GM18517 (cell line): ENCODE data around the gene ATP8A2.
"Not testable (repeated sequence)": the region's sequence is repeated elsewhere in the genome, so short reads cannot be mapped to it uniquely, and the experiment has no call there.

Source experiments
- ATAC-seq: cut with Tn5 transposase; IDR thresholded peaks from one replicate; pipeline ENCODE4 v1.9.1; 2021; ENCODE audit warnings: mild to moderate bottlenecking, moderate library complexity; ENCODE audit not compliant: unreplicated experiment

Gene ATP8A2

GRCh38 chr13:25457566-25457965, 85.8 kb downstream of the ATP8A2 start:
- no peak for ATAC-seq

DNA sequence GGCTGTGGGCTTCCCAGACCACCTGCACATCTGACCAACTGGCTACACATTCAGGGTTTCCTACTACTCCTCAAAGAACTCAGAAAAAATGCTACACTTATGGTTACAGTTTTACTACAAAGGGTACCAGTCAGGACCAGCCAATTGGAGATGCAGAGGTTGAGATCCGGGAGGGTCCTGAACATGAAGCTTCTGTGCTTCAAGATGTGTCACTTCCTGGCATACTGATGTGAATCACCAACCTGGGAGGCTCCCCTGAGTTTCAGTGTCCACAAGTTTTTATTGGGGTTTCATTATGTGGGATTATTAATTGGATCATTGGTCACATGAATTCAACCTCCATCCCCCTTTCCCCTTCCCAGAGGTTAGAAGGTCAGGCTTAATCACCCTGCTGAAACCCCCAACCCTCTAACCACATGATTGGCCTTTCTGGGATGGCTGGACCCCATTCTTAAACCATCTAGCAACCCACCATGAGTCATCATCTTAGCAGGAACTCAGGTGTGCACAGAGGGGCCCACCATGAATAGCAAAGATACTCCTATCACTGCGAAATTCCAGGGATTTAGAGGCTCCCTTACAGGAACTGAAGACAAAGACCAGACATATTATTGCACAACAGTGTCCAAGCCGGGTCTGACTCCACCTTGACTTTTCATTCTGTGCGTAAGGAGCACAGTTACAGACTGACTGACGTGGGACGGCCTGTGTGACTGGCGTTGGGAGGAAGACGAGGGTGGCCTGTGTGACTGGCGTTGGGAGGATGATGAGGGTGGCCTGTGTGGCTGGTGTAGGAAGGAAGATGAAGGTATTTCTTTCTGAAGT, 90.7 kb downstream of the ATP8A2 start:
- no peak for ATAC-seq

GRCh38 chr13:25463496-25463895, 91.7 kb downstream of the ATP8A2 start:
- no peak for ATAC-seq

DNA sequence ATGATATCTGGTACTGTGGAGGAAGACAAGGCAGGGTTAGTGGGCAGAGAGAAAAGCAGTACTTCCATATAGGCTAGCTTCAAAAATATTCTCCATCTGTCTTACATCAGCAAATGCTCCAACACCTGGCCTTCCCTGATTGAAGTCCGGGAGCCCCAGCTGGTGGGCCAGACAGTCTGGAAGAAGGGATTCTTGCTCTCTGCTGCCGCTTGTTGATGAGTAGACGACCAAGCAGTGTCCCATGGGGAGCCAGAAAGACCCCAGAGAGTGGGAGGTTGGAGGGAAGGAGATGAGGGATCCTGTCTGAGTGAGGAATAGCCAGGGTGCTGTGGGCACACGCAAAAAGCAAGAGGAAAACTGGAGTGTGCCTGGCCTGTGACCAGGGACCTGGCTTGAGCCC, 95.1 kb downstream of the ATP8A2 start:
- no peak for ATAC-seq

DNA sequence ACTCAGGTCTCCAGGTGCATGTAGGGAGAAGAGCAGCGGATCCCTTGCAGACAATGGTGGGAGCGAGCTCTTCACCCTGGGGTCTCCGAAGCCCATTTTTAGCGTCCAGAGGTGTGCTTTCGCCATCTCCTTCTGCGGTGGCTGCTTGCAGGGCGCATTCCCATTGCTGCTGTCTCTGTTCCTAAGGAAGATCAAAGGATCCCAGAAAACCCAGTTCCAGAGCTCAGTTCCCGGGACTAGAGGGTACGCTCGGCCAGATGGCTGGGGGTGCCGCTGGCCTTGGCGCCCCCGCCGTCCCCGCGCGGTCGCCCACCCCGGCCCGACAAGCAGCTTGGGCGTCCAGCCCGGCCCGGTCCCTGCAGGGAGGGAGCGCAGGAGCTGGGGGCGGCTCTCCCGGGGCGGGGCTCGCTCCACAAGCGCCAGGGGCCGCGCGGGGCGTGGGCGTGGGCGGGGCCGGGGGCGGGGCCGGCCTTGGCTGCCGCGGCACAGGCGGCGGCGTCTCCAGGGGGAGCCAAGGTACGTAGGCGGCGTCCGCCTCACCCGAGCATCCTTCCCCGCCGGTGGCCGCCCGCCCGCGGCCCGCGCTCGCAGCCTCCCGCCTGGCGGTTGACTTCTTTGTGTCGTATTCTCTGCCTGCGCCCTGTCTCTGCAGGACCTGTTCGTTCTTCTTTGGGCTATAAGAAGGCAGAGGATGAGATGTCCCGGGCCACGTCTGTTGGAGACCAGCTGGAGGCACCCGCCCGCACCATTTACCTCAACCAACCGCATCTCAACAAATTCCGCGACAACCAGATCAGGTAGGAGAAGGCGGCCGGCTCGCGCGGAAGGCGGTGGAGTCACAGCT, 96.8 kb downstream of the ATP8A2 start:
- no peak for ATAC-seq

- no peak for ATAC-seq
Measured at GRCh38 chr13:25469169-25469525, 97.4 kb downstream of the ATP8A2 start.

DNA sequence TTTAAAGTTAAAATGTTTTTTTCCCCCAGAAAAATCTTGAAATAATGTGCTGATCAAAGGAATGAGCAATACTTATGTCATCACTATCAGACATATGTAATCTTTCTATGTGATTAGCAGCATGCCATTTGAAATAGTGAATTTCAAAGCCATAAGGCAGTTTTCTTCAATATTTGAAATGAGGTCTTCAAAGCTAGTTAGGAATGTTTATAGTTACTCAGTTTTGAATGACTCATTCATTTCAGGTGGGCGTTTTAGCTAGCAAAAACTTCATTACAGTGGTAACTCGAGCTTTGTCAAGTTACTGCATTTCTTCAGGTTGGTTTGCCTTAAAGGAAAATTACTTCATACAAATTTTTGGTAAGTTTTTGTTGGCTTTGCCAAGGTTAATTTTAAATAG, 102.1 kb downstream of the ATP8A2 start:
- ATAC-seq, result no peak

DNA sequence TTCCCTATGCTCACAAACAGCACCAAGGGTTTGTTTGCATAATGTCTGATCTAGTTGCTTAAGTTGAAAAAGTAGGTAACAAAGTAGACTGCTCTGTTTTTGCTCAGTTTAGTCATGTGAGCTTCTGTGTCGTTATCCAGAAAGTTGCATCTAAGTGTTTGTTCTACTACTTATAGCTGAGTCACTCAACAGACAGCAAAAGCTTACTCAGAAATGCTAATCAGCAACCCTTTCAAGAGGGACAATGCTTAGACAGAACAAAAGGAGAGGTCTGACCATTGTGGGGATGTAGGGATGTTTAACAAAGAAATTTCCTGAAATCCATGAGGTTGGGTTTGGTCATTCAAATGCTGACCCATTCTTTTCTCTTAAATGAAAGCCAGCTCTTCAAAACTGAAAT, 106.4 kb downstream of the ATP8A2 start:
- ATAC-seq, result no peak

DNA sequence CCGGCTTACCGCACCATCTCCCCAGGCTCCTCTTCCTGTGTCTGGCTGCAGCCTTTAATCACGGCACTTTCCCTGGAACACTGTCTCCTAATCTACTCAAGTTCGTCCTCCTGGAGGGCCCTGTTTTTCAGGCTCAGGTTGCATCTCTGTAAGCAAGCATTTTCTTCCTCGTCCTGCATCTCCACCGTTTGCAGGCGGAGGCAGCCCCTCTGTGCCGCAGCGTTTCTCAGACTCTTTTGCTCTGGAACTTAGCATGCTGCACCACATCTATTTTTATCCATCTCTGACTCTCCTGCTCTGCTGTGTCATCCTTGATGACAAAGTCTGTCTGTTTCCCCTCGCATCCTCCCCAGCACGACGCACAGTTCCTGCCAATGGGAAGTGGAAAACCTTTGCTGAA, 117.5 kb downstream of the ATP8A2 start:
- no peak for ATAC-seq

- ATAC-seq, result no peak
Measured at GRCh38 chr13:25490236-25490635, 118.5 kb downstream of the ATP8A2 start.

DNA sequence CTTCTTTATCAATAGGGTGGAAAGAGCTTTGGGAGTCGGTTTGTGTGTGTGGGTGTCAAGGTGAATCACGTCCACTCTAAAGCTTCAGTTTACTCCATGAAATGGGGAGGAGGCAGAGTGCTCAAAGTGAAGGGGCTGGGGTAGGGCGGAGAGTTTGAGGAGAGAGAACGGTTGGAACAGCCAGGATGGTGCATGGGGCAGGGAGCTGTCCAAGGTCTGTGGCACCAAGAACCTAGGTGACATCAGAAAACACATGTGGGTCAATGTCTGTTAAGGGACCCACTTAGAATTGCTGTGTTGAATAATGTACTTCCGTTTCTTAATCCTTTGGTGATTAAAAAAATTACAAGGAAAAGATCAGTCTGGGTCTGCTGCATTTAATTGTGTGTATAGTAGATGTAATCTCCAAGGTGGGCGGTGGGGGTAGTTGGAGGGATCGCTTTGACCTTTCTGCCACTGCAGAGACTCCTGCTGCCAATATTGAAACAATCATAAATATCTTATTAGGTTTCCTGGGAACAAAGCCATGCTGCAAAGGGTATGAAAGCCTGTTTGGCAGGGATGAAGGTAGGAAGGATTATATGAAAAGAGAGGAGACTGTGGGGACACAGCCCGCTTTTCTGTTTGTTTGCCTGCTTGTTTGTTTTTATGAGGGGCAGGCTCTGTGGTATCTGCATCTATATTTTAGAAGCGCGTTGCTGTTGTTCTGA, 122.3 kb downstream of the ATP8A2 start:
- no peak for ATAC-seq

DNA sequence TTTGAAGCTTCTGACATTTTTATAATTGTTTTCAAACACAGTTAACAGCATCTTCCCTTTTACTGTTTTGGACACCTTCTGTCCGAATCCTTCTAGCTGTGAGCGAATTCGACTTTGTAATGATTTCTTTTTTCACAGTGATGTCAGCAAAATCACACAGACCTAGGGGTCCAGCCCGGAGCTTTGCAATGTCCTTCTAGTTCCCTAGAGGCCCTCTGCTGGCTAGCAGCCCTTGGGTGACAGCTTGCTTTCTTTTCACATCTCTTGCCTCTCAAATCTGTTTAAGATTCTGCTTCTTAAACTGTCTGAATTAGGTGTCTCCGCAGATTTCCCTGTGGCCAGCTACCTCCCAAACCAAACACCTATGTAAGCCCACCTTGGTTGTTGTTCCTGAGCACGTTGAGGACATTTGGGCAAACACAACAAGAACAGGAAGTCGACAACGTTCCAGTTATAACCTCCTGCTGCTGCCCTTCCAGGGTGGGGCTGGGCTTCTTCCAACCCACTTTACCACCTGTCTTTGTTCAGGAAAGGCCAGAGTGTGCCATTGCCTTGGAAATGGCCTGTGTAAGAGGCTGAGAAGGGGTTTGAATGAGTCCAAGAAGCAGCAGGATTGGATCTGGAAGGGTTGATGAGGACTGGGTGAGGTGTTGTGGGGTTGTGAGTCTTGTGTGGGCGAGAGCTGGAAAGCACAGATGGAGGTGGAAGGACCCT, 123.1 kb downstream of the ATP8A2 start:
- no peak for ATAC-seq

DNA sequence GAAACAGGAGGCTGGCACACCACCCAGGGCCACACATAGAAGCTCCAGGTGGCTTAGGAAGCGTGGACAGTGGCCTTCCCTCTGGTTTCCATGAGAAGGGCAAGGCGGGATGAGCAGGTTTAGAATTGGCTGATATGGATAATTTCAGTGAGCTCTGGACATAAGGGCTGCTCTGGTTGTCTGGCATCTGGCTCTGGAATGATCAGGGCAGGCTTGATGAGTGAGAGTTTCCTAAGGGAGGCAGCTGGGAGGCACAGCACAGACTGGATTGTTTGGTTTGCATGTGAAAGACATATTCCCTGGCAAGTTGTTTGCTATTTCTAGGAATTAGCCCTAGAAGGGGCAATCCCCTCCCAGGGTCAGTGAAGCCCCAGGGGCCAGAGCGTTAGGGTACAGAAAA, 129.5 kb downstream of the ATP8A2 start:
- no peak for ATAC-seq

- ATAC-seq, result no peak
Measured at GRCh38 chr13:25502031-25502430, 130.3 kb downstream of the ATP8A2 start.

DNA sequence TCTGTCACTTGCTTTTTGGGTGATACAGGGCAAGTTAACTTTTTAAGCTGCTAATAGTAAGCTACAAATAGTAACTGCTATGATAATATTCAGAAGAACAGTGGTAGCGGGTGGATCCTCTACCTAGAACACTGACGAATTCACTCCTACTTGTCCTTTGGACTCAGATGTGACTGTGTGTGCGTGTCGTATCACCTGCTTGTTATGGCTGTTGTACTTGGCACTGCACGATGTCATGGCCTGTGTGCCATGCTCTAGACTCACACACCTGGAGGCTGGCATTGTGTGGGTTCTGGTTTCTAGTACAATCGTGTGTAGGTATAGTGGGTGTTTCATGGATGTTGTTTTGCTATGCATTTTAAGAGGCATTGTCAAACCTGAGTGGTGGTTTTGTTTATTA, 130.8 kb downstream of the ATP8A2 start:
- ATAC-seq, result no peak

- no peak for ATAC-seq
Measured at GRCh38 chr13:25503856-25504255, 132.1 kb downstream of the ATP8A2 start.

DNA sequence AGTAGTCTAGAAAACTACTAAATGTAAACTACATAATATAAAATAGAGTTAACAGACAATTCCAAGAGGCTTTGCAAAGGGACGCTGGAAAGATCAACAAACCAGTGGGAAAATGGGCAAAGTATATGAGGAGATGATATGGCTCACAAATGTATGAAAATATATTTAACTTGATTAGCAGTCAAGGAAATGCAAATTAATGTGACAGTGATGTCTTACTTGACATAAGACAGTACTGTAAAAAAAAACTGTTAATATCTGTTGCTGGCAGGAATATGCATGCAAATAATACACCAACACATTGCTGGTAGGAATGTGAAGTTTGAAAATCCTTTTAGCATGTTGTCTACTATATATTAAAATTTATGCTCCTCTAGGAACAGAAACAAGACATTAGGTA, 136.1 kb downstream of the ATP8A2 start:
- ATAC-seq, result no peak

DNA sequence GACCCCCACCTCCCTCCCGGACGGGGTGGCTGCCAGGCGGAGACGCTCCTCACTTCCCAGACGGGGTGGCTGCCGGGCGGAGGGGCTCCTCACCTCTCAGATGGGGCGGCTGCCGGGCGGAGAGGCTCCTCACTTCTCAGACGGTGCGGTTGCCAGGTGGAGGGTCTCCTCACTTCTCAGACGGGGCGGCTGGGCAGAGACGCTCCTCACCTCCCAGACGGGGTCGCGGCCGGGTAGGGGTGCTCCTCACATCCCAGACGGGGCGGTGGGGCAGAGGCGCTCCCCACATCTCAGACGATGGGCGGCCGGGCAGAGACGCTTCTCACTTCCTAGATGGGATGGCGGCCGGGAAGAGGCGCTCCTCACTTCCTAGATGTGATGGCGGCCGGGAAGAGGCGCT, 141.3 kb downstream of the ATP8A2 start:
- not testable (repeated sequence) for ATAC-seq

DNA sequence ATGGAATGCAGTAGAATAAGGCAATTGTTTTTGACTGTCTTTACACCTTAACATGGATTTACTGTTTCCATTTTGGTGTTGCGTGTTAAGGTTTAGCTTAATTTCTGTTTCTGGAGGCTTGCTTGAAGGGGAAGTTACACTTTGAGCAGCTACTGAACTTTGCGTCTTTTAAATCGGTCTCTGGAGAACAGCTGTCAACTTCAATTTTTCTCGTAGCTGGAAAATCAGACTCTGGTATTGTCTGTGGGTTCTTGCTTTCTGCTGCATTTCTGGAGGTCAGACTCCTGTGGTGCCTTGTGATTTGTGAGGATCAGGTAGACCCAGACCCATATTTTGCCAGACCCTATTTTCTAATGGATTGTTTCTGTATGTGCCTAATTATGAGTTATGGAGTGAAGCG, 146.7 kb downstream of the ATP8A2 start:
- no peak for ATAC-seq

GRCh38 chr13:25525884-25526283, 154.1 kb downstream of the ATP8A2 start:
- ATAC-seq, result no peak

- ATAC-seq, result no peak
Measured at GRCh38 chr13:25528266-25528665, 156.5 kb downstream of the ATP8A2 start.
